Effector CD4-positive, alpha-beta T cell (primary cell): ENCODE measurements around the gene IL9.
"Not testable (repeated sequence)": the region's sequence is repeated elsewhere in the genome, so short reads cannot be mapped to it uniquely, and the experiment has no call there.

ENCODE experiments used
- DNase-seq: peaks from one replicate; pipeline ENCODE4 v3.0.0-alpha.2; 2020

The IL9 gene

GRCh38 chr5:135866016-135866415, 29.6 kb downstream of the IL9 start:
- DNase-seq: no peak

DNA sequence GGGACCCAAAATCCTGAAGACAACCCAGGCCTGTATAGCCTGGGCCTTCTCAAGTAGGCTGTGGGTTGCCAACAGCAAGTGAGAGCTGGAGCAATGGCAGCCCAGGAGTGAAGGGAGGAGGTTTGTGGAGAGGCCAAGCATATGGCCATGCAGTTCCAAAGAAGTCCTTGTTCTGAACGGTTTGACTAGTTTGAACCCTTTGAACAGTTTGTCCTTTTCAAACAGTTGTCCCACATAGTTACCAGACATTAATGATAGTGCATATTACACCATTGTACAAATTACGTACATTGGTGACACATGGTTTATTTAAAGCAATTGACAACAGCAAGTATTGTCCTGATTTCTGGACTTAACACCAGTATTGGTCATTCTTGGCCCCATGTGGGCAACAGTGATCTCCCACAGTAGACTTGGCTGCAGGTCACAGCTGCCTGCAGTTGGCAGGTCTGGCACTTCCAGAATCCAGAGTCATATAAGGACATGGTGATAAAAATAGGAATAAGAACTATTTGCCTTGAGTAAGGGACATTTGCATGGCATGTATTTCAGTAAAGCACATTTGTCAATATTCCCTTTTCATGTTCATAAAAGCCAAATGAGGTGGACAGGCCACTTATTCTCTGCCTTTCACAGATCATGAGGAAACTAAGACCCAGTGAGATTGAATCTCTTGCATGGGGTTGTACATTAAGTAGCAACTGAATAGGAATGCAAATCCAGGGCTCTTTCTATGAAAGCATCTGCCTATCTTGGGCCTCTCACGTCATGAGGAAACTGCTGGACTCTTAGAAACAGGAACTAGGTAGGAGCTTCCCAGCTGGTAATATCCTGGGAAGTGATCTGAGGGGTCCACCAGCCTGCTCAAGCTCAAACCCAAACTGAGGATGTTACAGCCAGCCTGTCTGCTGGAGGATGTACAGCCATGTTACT, 30.9 kb downstream of the IL9 start:
- no peak for DNase-seq

DNA sequence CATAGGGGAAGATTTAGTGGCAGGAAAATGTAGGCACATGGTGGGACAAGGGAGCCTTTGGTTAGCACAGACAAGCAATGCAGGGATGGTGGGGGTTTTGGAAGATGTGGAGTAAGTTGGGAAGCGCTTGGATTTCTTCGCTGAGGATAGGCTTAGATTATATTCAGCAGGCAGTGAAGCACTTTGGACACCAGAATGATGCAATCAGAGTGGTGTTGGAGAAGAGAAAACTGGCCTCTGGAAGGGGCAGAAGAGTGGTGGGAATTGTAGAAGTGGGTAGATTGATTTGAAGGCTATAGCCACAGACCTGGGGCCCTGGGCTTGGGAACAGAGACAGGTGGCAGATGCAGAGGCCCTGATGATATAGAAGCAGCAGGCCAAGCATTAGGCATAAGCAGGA, 32.9 kb downstream of the IL9 start:
- DNase-seq: no peak

DNA sequence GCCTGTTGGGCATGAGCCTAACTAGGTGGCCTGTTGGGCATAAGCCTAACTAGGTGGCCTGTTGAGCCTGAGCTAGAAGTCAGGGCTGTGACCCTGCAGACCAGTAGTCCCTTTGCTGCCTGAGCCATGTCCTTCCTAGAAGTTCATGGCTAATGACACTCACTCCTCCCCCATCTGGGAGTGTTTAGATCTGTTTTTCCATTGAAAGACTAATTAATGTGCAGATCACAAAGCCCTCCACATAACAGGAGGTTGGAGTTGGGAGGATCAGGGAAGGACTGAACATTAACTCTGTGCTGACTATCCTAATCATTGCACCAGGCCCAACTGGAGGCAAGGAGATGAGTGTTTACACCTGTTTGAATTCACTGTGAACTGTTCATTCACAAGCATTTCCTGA, 33.6 kb downstream of the IL9 start:
- DNase-seq: no peak

- no peak for DNase-seq
Measured at GRCh38 chr5:135861641-135862040, 34.0 kb downstream of the IL9 start.

GRCh38 chr5:135859641-135860040, 36.0 kb downstream of the IL9 start:
- no peak for DNase-seq

DNA sequence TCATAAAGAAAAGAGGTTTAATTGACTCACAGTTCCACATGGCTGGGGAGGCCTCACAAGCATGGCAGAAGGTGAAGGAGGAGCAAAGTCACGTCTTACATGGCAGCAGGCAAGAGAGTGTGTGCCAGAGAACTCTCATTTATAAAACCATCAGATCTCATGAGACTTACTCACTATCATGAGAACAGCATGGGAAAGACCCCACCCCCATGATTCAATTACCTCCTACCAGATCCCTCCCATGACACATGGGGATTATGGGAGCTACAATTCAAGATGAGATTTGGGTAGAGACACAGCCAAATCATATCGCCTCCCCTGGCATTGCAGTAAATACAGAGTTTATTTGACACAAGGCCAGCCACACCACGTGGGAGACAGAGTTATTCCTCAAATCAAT, 36.5 kb downstream of the IL9 start:
- DNase-seq: not testable (repeated sequence)

- no peak for DNase-seq
Measured at GRCh38 chr5:135857630-135858311, 37.9 kb downstream of the IL9 start.

DNA sequence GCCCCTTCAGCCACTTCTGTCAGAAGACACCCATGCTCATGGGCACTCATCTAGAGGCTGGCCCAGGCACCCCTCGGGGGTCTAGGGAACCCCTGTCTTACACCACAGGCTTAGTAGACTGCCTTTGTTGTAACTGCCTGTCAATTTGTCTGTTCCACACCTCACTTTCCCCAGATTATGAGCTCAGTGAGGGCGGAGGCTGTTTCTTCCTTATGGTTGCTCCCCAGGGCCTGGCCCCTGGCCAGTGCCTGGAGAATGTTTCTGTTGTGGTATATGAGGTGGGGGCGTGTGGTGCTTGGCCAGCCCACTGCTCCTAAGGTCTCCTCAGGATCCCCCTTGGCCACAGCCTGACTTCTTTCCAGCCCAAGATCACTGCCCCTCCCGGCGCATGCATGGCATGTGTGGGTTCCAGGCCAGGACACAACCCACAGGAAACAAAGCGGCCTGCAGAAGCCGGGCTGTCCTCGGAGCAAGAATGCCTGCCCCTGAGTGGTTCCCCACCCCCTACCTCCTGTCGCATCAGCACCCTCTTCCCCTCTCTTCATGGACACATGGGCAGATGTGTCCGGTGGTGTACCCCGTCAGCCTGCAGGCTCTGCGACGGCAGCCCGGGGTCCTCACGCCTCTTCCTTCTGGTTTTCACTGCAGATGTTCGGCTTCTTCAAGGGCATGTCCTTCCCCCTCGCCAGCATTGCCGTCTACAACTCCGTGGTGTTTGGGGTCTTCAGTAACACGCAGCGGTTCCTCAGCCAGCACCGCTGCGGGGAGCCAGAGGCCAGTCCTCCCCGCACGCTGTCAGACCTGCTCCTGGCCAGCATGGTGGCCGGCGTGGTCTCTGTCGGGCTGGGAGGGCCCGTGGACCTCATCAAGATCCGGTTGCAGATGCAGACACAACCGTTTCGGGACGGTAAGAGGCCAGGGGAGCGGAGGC, 43.5 kb downstream of the IL9 start:
- DNase-seq: no peak

GRCh38 chr5:135851186-135851914, 44.3 kb downstream of the IL9 start:
- DNase-seq: no peak

- DNase-seq: no peak
Measured at GRCh38 chr5:135850671-135851070, 45.0 kb downstream of the IL9 start.

DNA sequence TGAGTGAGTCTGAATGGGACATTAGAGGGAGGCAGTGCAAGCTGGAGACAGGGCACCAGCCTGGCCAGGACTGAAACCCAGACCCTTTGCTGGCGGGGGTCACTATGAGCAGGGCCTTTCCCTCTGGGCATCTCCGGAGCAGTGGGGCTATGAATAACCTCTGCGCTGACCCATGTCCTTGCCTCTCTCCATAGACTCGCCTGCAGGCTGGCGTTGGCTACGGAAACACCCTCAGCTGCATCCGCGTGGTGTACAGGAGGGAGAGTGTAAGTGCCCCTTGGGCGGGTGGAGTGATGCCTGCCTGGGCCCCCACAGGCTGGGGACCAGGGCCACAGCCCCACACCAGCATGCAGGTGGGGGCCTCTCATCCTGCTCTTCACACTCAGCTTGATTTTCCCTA, 45.4 kb downstream of the IL9 start:
- DNase-seq: no peak

- DNase-seq: no peak
Measured at GRCh38 chr5:135847976-135848375, 47.7 kb downstream of the IL9 start.

DNA sequence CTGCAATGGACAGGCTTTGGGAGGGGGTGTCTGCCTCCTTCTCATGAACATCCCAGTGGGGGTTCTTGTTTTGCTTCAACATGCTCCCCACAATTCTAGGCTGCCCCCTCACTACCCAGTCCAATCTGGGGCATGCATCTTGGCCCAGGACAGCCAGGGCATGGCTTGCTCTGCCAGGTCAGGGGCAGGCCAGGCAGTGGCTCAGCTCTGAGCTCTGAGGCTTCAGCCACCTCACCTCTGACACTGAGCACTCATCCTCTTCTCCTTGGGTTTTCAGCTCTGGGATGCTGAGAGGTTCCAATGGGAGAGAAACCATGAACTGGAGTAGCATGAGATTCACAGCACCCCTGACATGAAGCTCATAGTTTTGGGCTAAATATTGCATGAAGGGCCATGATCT, 49.3 kb downstream of the IL9 start:
- DNase-seq: no peak

DNA sequence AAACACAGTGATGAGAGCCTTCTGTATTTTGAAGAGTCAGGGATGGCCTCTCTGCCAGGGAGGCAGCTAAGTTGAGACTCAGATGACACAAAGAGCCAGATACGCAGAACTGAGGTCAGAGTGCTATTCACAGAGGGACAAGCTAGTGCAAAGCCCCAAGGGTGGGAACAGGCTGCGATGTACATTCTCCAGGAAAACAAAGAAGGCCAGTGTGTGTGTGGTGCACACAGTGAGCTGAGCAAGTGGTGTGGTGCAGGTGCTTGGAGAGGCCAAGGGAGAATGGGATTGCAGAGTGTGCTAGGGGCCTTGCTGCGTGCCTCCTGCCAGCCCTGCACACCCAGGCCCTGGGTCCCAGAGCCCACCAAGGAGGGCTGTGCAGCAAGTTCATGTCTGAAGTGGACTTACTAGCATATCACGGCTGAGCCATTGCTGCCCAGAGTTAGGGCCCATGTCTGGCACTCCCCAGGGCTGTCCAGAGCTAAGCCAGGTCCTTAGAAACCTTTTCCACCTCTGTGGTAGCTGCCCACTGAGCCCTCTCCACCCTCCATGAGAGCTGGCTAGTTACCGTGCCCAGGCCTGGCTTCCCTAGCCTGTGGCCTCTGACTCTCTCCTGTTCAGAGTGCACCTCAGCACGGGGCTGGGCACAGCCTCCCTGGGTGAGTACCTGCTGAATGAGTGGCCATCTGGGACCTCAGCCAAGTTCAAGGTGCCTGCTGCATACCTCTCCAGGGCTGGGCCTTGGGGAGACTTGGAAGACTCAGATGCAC, 51.9 kb downstream of the IL9 start:
- DNase-seq: no peak

DNA sequence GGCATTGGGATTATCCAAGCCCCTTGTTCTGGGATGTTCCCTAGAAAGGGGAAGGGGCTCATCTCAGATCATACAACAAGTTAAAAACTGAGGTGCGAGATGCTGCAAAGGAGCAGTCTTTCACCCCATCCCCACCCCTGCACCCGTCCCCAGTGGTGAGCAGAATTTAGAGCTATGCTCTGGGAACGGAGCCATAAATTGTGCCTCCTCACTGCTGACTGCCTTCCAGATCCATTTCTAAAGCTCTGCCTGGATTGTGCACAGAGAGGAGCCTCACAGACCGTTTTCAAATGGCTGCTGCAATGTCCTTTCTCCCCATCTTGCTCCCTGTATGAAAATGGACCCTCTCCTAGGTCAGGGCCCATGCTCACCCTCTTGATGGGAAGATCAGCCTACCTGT, 52.9 kb downstream of the IL9 start:
- DNase-seq: no peak
